Breast epithelium (tissue), 4 donors: Measurements from ENCODE around the gene NAV2. TPM values are rescaled to one million over a fixed set of nuclear protein-coding genes. Genes with fewer than 3 reads are reported as not detected.

Experiments used
- DNase-seq, 2 donors: peaks; one replicate each; pipeline ENCODE4 v3.0.0-alpha.2; 2019; ENCODE audit warnings: low spot score in 2 of 2
- H3K27ac ChIP-seq, 2 donors: fragments of 200-600 bp; sonication (generic) in 1 of 2; one replicate each; pipeline ENCODE4 v1.5.1; 2016 to 2019; ENCODE audit warnings: mild to moderate bottlenecking in 1 of 2
- H3K27me3 ChIP-seq, 2 donors: fragments of 200-600 bp; sonication (generic) in 1 of 2; one replicate each; pipeline versions ENCODE4 v1.5.1 to v1.6.0; 2017 to 2019; ENCODE audit warnings: control low read depth in 1 of 2, mild to moderate bottlenecking in 1 of 2
- H3K36me3 ChIP-seq: fragments of 200-600 bp; one replicate; pipeline ENCODE4 v1.5.1; 2019
- H3K4me1 ChIP-seq, 2 donors: fragments of 200-600 bp; sonication (generic); one replicate each; pipeline ENCODE4 v1.5.1; 2016 to 2019; ENCODE audit warnings: control low read depth in 1 of 2
- H3K4me3 ChIP-seq, 3 donors: fragments of 200-600 bp; sonication (generic); 1 replicate in 2 of 3; 2 replicates in 1 of 3; pipeline ENCODE4 v1.5.1; 2016 to 2019; ENCODE audit warnings: mild to moderate bottlenecking in 3 of 3, moderate library complexity in 2 of 3
- H3K9me3 ChIP-seq, 2 donors: fragments of 200-600 bp; sonication (generic) in 1 of 2; one replicate each; pipeline ENCODE4 v1.5.1; 2016 to 2019; ENCODE audit warnings: control low read depth in 1 of 2
- POLR2A ChIP-seq: fragments of 450-650 bp; IDR thresholded peaks from one replicate; pipeline ENCODE4 v1.6.1; 2016; ENCODE audit warnings: antibody characterized with exemption, mild to moderate bottlenecking, moderate library complexity
- POLR2AphosphoS5 ChIP-seq, 3 donors: sonication (generic); formaldehyde crosslinking; IDR thresholded peaks; one replicate each; pipeline ENCODE4 v1.6.1; 2017; ENCODE audit warnings: antibody characterized with exemption in 3 of 3
- intact Hi-C: fragments of 100-400 bp; cut with DNase I; formaldehyde crosslinking; loops from one replicate; pipeline ENCODE4 v1.15.1; 2023; ENCODE audit warnings: low total_unique reads
- total RNA-seq, 3 donors: library from RNA; depleted of rRNA; stranded (reverse); fragments of >200 nt; gene quantifications; one replicate each; pipeline ENCODE4 v1.1.0, GENCODE V29; 2016
- TF ChIP-seq, protein P1 (sequence below), 3 donors: fragments of 450-650 bp; IDR thresholded peaks; one replicate each; pipeline ENCODE4 v1.5.1; 2016 to 2017; ENCODE audit warnings: antibody characterized with exemption in 3 of 3, mild to moderate bottlenecking in 3 of 3, moderate library complexity in 3 of 3

Gene NAV2
- total RNA-seq, 3 donors from 2014 or later, result 28.2 to 61.8 (median 31.4) TPM

DNA sequence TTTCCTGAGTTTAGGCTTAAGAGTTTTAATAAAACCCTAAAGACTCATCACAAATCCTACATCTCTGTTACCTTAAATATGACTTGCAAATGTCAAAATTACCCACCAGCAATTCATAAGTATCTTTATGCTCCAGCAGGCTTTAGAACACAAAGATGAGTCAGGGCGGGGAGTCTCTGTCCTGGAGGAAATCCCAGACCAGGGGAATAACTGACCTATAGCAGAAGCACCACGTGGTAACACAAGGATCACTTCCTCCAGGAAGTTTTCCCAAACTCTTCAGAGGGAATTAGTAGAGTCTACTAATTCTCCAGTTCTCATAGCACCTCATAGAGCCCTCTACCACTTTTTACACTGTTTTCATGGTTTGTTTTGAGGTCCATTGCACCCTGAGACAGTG is 217.0 kb downstream of the NAV2 start:
- DNase-seq, result no peak
- Histone ChIP-seq H3K27ac (no peak overlapping the region), H3K4me1 (peaks cover 0 to 5% of the 10 kb centered on the region in 2 donors), H3K36me3 (no peaks in the 10 kb centered on the region), H3K27me3 (no peaks in the 10 kb centered on the region), H3K9me3 (no peaks in the 10 kb centered on the region), H3K4me3 (no peak overlapping the region)
- intact Hi-C loops, result no loop called here
- TF ChIP-seq POLR2A (no peak), POLR2AphosphoS5 (IDR thresholded peaks at IDR 0.05) (no peak)
- TF ChIP-seq, protein P1, sequence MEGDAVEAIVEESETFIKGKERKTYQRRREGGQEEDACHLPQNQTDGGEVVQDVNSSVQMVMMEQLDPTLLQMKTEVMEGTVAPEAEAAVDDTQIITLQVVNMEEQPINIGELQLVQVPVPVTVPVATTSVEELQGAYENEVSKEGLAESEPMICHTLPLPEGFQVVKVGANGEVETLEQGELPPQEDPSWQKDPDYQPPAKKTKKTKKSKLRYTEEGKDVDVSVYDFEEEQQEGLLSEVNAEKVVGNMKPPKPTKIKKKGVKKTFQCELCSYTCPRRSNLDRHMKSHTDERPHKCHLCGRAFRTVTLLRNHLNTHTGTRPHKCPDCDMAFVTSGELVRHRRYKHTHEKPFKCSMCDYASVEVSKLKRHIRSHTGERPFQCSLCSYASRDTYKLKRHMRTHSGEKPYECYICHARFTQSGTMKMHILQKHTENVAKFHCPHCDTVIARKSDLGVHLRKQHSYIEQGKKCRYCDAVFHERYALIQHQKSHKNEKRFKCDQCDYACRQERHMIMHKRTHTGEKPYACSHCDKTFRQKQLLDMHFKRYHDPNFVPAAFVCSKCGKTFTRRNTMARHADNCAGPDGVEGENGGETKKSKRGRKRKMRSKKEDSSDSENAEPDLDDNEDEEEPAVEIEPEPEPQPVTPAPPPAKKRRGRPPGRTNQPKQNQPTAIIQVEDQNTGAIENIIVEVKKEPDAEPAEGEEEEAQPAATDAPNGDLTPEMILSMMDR (IDR thresholded peaks at IDR 0.05), result no peak

DNA sequence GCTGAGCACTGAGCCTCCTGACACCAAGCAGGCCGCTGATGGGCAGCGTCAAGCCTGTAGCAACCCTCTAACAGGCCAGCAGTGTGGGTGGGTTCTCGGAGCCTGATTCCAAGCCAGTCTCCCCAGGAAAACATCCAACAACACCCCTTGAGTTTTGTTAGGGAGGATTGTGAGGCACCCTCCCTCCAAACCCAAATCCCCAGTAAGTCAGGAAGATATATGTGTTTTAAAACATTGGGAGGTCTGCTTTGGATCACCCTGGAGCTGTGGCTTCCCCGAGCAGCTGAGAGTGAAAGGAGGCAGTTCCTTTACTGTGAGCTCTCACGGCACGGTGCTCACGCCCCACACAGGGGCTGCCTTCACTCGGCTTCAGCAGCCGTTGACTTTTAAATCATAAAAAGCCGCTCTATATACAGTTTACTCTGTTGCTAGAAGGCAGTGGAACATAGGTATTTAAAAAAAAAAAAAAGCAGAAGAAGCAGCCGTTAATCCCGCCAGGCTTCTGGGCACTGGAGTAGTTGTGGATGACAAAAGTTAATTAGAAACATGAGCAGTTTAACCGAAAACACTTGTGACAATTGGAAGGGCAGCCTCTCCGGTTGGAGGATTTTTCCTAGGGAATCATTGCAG is 218.6 kb downstream of the NAV2 start:
- Histone ChIP-seq H3K4me1 (peaks cover 3 to 5% of the 10 kb centered on the region in 2 donors), H3K27me3 (no peaks in the 10 kb centered on the region), H3K4me3 (peak overlapping the region in 2 of 3 donors; percentile 13 to 44), H3K9me3 (no peaks in the 10 kb centered on the region), H3K36me3 (no peaks in the 10 kb centered on the region), H3K27ac (peak overlapping the region; percentile 50)
- TF ChIP-seq POLR2A, result no peak
- no peak for TF ChIP-seq POLR2AphosphoS5 (IDR thresholded peaks at IDR 0.05)
- TF ChIP-seq, protein P1 (IDR thresholded peaks at IDR 0.05), result no peak
- intact Hi-C loops, result no loop called here
- DNase-seq, result no peak

DNA sequence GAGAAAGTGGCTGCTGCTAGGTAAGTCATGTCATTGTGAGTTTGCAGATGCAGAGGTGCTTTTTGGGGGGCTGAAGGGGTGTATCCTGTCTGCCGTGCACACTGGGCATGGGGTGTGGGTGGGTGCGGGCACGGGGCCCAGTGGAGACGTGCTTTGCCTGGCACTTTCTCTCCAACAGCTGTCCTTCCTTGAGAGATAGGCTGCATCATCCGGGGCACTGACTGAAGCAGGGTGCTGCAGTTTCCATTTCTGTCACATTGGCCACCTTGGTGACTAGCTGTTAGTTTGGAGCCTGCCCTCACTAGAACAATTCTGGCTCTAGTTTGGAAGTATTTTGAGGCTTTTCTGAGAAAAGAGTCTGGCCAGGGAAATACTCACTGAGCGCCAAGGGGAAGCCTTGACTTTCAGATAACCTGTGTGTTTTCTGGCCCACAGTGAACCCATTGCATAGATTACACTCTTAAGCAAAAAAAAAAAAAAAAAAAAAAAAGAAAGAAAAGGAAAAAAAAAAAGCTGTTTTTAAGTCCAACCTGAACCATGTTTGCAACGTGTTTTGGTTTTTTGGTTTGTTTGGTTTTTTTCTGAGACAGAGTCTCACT is 219.2 kb downstream of the NAV2 start:
- Histone ChIP-seq H3K27me3 (no peaks in the 10 kb centered on the region), H3K9me3 (no peaks in the 10 kb centered on the region), H3K4me3 (peak overlapping the region in 2 of 3 donors; percentile 13 to 43), H3K27ac (no peak overlapping the region), H3K36me3 (no peaks in the 10 kb centered on the region), H3K4me1 (peaks cover 3 to 5% of the 10 kb centered on the region in 2 donors)
- TF ChIP-seq, protein P1 (IDR thresholded peaks at IDR 0.05), result no peak
- TF ChIP-seq POLR2AphosphoS5 (IDR thresholded peaks at IDR 0.05) (no peak), POLR2A (no peak)
- DNase-seq, result no peak
- intact Hi-C loops, result no loop called here

DNA sequence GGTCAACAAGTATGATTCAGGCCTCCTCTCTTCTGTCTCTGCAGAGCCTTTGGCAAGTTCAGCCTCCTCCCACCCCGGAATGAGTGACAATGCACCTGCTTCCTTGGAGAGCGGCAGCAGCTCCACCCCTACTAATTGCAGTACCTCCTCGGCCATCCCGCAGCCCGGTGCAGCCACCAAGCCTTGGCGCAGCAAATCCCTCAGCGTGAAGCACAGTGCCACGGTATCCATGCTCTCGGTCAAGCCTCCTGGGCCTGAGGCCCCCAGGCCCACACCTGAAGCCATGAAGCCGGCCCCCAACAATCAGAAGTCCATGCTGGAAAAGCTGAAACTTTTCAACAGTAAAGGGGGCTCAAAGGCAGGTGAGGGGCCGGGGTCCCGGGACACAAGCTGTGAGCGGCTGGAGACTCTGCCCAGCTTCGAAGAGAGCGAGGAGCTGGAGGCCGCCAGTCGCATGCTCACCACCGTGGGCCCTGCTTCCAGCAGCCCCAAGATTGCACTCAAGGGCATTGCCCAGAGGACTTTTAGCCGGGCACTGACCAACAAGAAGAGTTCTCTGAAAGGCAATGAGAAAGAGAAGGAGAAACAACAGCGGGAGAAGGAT is 220.6 kb downstream of the NAV2 start:
- H3K4me1 ChIP-seq, result peaks cover 3 to 5% of the 10 kb centered on the region in 2 donors
- no peaks in the 10 kb centered on the region for H3K9me3 ChIP-seq
- TF ChIP-seq POLR2A (no peak), POLR2AphosphoS5 (IDR thresholded peaks at IDR 0.05) (no peak)
- TF ChIP-seq, protein P1 (IDR thresholded peaks at IDR 0.05), result no peak
- H3K4me3 ChIP-seq, result peak overlapping the region in 1 of 3 donors; percentile 21
- H3K27me3 ChIP-seq, result no peaks in the 10 kb centered on the region
- no peak for DNase-seq
- intact Hi-C loops, result no loop called here
- no peaks in the 10 kb centered on the region for H3K36me3 ChIP-seq
- H3K27ac ChIP-seq, result no peak overlapping the region
